ENCODE results near the gene OLFML2B. TPM values are rescaled to one million over a fixed set of nuclear protein-coding genes. Genes with fewer than 3 reads are reported as not detected.
"Not testable (repeated sequence)": the region's sequence is repeated elsewhere in the genome, so short reads cannot be mapped to it uniquely, and the experiment has no call there.

OLFML2B gene
- total RNA-seq, 1 donor from 2014 or later, result 17.5 TPM

GRCh38 chr1:162019006-162019405, 4.7 kb downstream of the OLFML2B start:
- no peaks in the 10 kb centered on the region for H3K27me3 ChIP-seq
- ATAC-seq (no peak), DNase-seq (no peak)
- no peaks in the 10 kb centered on the region for H3K36me3 ChIP-seq
- no peaks in the 10 kb centered on the region for H3K9me3 ChIP-seq
- no peak overlapping the region for H3K4me3 ChIP-seq
- H3K27ac ChIP-seq, result no peak overlapping the region
- intact Hi-C loops (cut with DNase I), result no loop called here
- H3K4me1 ChIP-seq, result peaks cover 28% of the 10 kb centered on the region
- TF ChIP-seq CTCF (IDR thresholded peaks at IDR 0.05), result no peak

DNA sequence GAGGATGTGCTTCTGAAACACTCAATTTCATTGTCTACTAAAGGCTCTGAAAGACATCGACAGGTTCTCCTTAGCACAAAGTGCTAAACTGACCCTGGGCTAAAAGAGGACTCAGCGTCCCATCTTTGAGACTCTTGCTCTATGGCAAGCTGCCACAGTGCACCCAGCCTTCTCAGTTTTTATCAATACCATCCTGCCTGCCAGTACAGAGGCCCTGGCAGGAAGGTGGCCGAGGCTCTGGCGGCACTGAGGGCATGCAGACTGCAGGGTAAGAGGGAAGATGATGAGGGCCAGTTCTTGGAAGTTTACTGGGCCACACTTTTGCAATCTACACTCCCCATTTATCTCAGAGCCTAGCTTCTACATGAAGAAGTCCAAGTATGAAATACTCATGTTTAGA, 5.3 kb downstream of the OLFML2B start:
- H3K27ac ChIP-seq, result no peak overlapping the region
- no peak for DNase-seq
- no peaks in the 10 kb centered on the region for H3K27me3 ChIP-seq
- intact Hi-C loops (cut with DNase I), result no loop called here
- no peaks in the 10 kb centered on the region for H3K36me3 ChIP-seq
- H3K4me1 ChIP-seq, result peaks cover 25% of the 10 kb centered on the region
- no peak for TF ChIP-seq CTCF (IDR thresholded peaks at IDR 0.05)
- ATAC-seq, result no peak
- no peak overlapping the region for H3K4me3 ChIP-seq
- H3K9me3 ChIP-seq, result no peaks in the 10 kb centered on the region

GRCh38 chr1:162017791-162018190, 5.9 kb downstream of the OLFML2B start:
- DNase-seq; H3K9me3 ChIP-seq; ATAC-seq; H3K27me3 ChIP-seq; H3K4me3 ChIP-seq; intact Hi-C loops (cut with DNase I); H3K36me3 ChIP-seq; H3K27ac ChIP-seq: not testable (repeated sequence)
- peaks cover 21% of the 10 kb centered on the region for H3K4me1 ChIP-seq

- DNase-seq (no peak), ATAC-seq (no peak)
- Histone ChIP-seq H3K4me1 (peaks cover 24% of the 10 kb centered on the region), H3K36me3 (no peaks in the 10 kb centered on the region), H3K27me3 (no peaks in the 10 kb centered on the region), H3K4me3 (no peak overlapping the region), H3K27ac (no peak overlapping the region), H3K9me3 (no peaks in the 10 kb centered on the region)
- intact Hi-C loops (cut with DNase I), result no loop called here
- no peak for TF ChIP-seq CTCF (IDR thresholded peaks at IDR 0.05)
Observed at GRCh38 chr1:162016631-162017030, 7.0 kb downstream of the OLFML2B start.

DNA sequence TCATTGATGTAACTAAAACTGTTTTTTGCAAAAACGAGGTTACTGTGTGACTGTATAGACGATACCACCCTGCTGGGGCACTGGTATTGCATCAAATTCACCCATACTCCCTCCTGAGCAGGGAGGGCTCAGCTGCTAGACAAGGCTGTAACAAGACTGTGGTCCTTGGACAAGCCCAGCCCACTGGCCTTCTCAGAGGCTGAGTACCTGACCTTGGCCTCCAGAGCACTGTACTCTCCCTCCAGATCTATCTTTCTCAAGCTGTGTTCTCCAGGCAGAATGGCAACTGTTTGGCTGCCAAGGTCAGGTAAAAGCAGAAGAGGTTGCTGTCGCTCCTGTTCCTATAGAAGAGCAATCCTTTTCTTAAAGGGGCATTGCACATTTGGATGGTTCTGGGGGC, 8.5 kb downstream of the OLFML2B start:
- ATAC-seq (no peak), DNase-seq (no peak)
- peaks cover 22% of the 10 kb centered on the region for H3K4me1 ChIP-seq
- no peak for TF ChIP-seq CTCF (IDR thresholded peaks at IDR 0.05)
- H3K27me3 ChIP-seq, result no peaks in the 10 kb centered on the region
- H3K9me3 ChIP-seq, result no peaks in the 10 kb centered on the region
- H3K4me3 ChIP-seq, result no peak overlapping the region
- H3K36me3 ChIP-seq, result no peaks in the 10 kb centered on the region
- no peak overlapping the region for H3K27ac ChIP-seq
- intact Hi-C loops (cut with DNase I), result no loop called here

DNA sequence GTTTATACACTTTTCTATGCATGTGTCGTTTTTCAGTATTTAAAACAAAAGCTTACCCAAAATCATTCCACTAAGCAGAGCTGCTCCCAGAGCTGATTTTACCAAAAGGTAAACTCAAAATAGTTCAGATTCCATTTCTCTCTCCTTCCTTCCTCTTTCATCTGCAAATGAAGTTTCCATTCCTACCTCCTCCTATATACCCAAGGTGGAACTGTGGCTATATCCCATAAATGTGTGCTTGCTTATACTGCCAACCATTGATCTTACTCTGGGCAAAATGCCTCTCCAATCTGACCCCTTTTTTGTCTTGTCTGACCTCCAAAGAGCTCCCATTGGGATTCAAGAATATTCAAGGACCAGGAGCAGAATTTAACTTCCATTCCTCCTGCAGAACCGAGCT, 9.5 kb downstream of the OLFML2B start:
- peaks cover 18% of the 10 kb centered on the region for H3K4me1 ChIP-seq
- no peak for DNase-seq
- H3K4me3 ChIP-seq, result no peak overlapping the region
- no peak for TF ChIP-seq CTCF (IDR thresholded peaks at IDR 0.05)
- intact Hi-C loops (cut with DNase I), result no loop called here
- H3K27me3 ChIP-seq, result no peaks in the 10 kb centered on the region
- H3K27ac ChIP-seq, result no peak overlapping the region
- no peaks in the 10 kb centered on the region for H3K36me3 ChIP-seq
- no peak for ATAC-seq
- H3K9me3 ChIP-seq, result no peaks in the 10 kb centered on the region

All from upper lobe of right lung (tissue), 1 donor.